MCF 10A (cell line): Measurements from ENCODE around the gene NKAP. TPM values are rescaled to one million over a fixed set of nuclear protein-coding genes. Genes with fewer than 3 reads are reported as not detected.
A peak's percentile ranks its signal among the peaks of the same experiment; 100 is the strongest.
"Not testable (repeated sequence)": the region's sequence is repeated elsewhere in the genome, so short reads cannot be mapped to it uniquely, and the experiment has no call there.

Experiments used
- BruUV-seq: library from RNA; stranded (reverse); fragments of 400-500 nt; replicated peaks from 2 replicates; lab custom pipeline; 2021; lab: Mats Ljungman, UMichigan
- CTCF ChIA-PET: fragments of 300-600 bp; sonication (Branson Sonifier 250); formaldehyde crosslinking; extraction: SDS; loops from one replicate; lab custom pipeline; 2021; ENCODE audit warnings: antibody characterized with exemption, inconsistent platforms; lab: Yijun Ruan, JAX
- POLR2A ChIA-PET: fragments of 300-600, 350-650 bp; sonication (Branson Sonifier 250); formaldehyde crosslinking; extraction: SDS; loops from one replicate; lab custom pipeline; 2020; ENCODE audit warnings: antibody characterized with exemption, inconsistent platforms; lab: Yijun Ruan, JAX
- DNase-seq: peaks from one replicate; pipeline ENCODE4 v3.0.0-alpha.2; 2018; ENCODE audit not compliant: unreplicated experiment
- H3K27ac Mint-ChIP-seq: one replicate; pipeline ENCODE4 v1.8.0; 2022; ENCODE audit warnings: mild to moderate bottlenecking, low read depth, mixed read lengths; ENCODE audit not compliant: unreplicated experiment
- H3K27me3 Mint-ChIP-seq: one replicate; pipeline ENCODE4 v1.8.0; 2022; ENCODE audit warnings: mixed read lengths; ENCODE audit not compliant: insufficient read depth, unreplicated experiment
- H3K36me3 Mint-ChIP-seq: one replicate; pipeline ENCODE4 v1.8.0; 2022; ENCODE audit warnings: mild to moderate bottlenecking, moderate library complexity, mixed read lengths; ENCODE audit not compliant: insufficient read depth, unreplicated experiment
- H3K4me1 Mint-ChIP-seq: one replicate; pipeline ENCODE4 v1.8.0; 2022; ENCODE audit warnings: mixed read lengths; ENCODE audit not compliant: insufficient read depth, unreplicated experiment
- H3K4me3 Mint-ChIP-seq: one replicate; pipeline ENCODE4 v1.8.0; 2022; ENCODE audit warnings: mild to moderate bottlenecking, moderate library complexity, mixed read lengths; ENCODE audit not compliant: unreplicated experiment
- H3K9me3 Mint-ChIP-seq: one replicate; pipeline ENCODE4 v1.8.0; 2022; ENCODE audit warnings: mixed read lengths; ENCODE audit not compliant: unreplicated experiment
- intact Hi-C: fragments of 100-400 bp; cut with micrococcal nuclease; formaldehyde crosslinking; loops from 2 replicates; pipeline ENCODE4 v1.14.1; 2022
- total RNA-seq: library from RNA; stranded (reverse); gene quantifications from 2 replicates; pipeline ENCODE4 v1.2.3, GENCODE V29; 2022
- TF ChIP-seq, protein P1 (sequence below): fragments of 200-600 bp; IDR thresholded peaks from one replicate; pipeline ENCODE4 v1.8.0; 2022; ENCODE audit warnings: antibody characterized with exemption, mild to moderate bottlenecking; ENCODE audit not compliant: unreplicated experiment

The NKAP gene
- total RNA-seq, 1 experiment from 2014 or later = 10.4 TPM

DNA sequence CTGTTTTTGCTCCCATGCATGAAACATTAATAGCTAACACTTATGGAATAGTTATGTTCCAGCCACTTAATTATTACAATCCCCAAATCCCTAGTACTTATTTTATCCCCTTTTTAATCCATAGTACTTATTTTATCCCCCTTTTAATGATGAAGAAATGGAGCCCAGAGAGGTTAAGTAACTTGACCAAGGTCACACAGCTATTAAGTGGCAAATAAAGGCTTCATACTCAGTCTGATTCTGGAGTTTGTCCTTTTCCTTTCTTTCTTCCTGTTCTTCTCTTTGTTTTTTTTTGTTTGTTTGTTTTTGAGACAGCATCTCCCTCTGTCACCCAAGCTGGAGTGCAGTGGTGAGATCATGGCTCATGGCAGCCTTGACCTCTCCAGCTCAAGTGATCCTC is 2.2 kb downstream of the NKAP start:
- CTCF ChIA-PET = no interaction called here
- intact Hi-C loops = no loop called here
- no peaks in the 10 kb centered on the region for H3K4me1 Mint-ChIP-seq
- H3K36me3 Mint-ChIP-seq = no peaks in the 10 kb centered on the region
- POLR2A ChIA-PET = interaction anchor here (0.7 kb wide), 1 partner anchor 150 kb away, joined by 3 read pairs; the partner anchor contains the start of gene RPL39
- H3K9me3 Mint-ChIP-seq = no peaks in the 10 kb centered on the region
- TF ChIP-seq, protein P1, sequence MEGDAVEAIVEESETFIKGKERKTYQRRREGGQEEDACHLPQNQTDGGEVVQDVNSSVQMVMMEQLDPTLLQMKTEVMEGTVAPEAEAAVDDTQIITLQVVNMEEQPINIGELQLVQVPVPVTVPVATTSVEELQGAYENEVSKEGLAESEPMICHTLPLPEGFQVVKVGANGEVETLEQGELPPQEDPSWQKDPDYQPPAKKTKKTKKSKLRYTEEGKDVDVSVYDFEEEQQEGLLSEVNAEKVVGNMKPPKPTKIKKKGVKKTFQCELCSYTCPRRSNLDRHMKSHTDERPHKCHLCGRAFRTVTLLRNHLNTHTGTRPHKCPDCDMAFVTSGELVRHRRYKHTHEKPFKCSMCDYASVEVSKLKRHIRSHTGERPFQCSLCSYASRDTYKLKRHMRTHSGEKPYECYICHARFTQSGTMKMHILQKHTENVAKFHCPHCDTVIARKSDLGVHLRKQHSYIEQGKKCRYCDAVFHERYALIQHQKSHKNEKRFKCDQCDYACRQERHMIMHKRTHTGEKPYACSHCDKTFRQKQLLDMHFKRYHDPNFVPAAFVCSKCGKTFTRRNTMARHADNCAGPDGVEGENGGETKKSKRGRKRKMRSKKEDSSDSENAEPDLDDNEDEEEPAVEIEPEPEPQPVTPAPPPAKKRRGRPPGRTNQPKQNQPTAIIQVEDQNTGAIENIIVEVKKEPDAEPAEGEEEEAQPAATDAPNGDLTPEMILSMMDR = no peak
- H3K4me3 Mint-ChIP-seq = peak overlapping the region; percentile 14
- no peaks in the 10 kb centered on the region for H3K27me3 Mint-ChIP-seq
- BruUV-seq = no TSS peak
- DNase-seq = no peak
- no peak overlapping the region for H3K27ac Mint-ChIP-seq

DNA sequence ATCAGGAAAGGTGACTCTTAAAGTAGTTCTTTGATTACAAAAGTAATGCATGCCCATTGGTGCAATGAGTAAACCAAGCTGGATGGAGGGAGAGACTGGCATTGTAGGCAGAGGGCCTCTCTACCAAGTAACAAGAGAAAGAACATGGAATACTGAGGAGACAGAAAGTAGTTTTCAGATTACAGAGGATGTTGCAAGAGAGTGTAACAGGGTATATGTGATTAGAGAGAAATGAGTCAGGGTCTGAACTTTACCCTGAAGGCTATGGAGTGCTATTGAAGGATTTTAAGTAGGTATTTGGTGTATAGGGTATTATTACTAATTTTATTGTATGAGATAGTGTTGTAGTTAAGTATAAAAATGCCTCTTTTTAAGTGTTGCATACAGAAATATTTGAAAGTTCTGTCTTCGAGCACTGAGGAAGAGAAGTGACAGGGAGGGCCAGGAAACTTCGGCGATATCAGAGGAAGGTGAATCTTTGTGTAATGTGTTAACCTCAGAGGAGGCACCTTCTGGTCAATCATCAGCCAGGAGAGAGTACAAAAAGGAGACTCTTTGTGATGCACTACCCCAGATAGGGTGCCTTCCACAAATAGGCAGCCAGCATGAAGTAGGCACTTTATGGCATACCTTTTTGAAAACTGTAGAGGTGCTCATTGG is 8.2 kb downstream of the NKAP start:
- BruUV-seq = no TSS peak
- Mint-ChIP-seq H3K4me3 (no peak overlapping the region), H3K4me1 (no peaks in the 10 kb centered on the region), H3K27me3 (no peaks in the 10 kb centered on the region), H3K36me3 (peaks cover 56% of the 10 kb centered on the region), H3K9me3 (no peaks in the 10 kb centered on the region), H3K27ac (no peak overlapping the region)
- ChIA-PET POLR2A (no interaction called here), CTCF (interaction anchor here (1.4 kb wide), 1 partner anchor 279 kb away, joined by 3 read pairs; no protein-coding TSS in a partner anchor)
- intact Hi-C loops = no loop called here
- TF ChIP-seq, protein P1 = no peak
- no peak for DNase-seq

DNA sequence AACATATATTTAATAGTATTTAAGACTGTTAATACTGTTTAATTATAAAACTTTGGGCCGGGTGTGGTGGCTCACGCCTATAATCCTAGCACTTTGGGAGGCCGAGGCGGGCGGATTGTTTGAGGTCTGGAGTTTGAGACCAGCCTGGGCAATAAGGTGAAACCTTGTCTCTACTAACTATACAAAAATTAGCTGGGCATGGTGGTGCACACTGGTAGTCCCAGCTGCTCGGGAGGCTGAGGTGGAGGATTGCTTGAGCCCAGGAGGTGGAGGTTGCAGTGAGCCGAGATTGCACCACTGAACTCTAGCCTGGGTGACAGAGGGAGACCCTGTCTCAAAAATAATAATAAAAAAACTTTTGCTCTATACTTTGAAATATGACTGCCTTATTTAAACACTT is 21.2 kb downstream of the NKAP start:
- H3K9me3 Mint-ChIP-seq, H3K27ac Mint-ChIP-seq, H3K27me3 Mint-ChIP-seq, POLR2A ChIA-PET, H3K4me3 Mint-ChIP-seq, intact Hi-C loops, DNase-seq, BruUV-seq, H3K4me1 Mint-ChIP-seq, CTCF ChIA-PET: not testable (repeated sequence)
- peaks cover 17% of the 10 kb centered on the region for H3K36me3 Mint-ChIP-seq

DNA sequence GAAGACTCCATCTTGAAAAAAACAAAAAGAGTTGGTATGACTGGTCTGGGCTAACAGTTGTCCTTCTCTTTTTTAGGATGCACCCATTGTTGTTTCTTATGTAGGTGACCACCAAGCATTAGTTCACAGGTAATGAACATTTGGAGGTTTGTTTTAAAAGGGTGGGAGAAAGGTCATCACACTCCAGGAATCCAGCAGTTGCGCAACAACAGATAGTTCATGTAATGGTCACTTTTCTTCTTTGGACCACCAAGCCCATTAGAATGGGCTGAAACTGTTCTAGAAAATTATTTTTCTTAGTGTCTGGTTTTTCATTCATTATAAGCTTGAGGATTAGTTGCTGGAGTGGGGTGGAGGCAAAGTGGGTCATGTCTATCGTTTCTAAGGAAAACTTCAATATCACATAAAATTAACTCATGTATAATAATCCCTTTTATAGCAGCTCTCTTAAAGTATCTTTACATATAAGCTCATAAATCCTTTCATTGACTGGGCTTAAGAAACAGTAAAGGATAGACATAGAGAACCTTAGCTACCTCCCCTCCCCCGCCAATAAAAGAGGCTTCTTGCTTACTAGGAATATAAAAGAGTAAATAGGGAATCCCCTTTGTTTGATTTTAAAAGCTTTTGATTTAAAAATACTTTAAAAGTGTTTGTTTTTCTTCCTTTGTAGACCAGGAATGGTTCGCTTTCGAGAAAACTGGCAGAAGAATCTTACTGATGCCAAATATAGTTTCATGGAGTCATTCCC is 23.5 kb downstream of the NKAP start:
- DNase-seq = no peak
- ChIA-PET POLR2A (interaction anchor here (0.6 kb wide), 1 partner anchor 137 kb away, joined by 3 read pairs; no protein-coding TSS in a partner anchor), CTCF (interaction anchor here (0.6 to 1.1 kb wide), 3 partner anchors 10 to 101 kb away, joined by 3 read pairs; no protein-coding TSS in a partner anchor)
- no peaks in the 10 kb centered on the region for H3K4me1 Mint-ChIP-seq
- H3K27me3 Mint-ChIP-seq = no peaks in the 10 kb centered on the region
- BruUV-seq = no TSS peak
- peaks cover 5% of the 10 kb centered on the region for H3K36me3 Mint-ChIP-seq
- TF ChIP-seq, protein P1 = no peak
- H3K27ac Mint-ChIP-seq = no peak overlapping the region
- intact Hi-C loops = no loop called here
- H3K9me3 Mint-ChIP-seq = no peaks in the 10 kb centered on the region
- H3K4me3 Mint-ChIP-seq = no peak overlapping the region
